NCI-H2029 treated with DMSO at 0.1 percent for 48 hours (cell line): ENCODE results near the gene FUT3.
"Not testable (repeated sequence)": the region's sequence is repeated elsewhere in the genome, so short reads cannot be mapped to it uniquely, and the experiment has no call there.

Experiments used
- DNase-seq: peaks from one replicate; lab custom pipeline; 2025; lab: John Stamatoyannopoulos, UW

The FUT3 gene

DNA sequence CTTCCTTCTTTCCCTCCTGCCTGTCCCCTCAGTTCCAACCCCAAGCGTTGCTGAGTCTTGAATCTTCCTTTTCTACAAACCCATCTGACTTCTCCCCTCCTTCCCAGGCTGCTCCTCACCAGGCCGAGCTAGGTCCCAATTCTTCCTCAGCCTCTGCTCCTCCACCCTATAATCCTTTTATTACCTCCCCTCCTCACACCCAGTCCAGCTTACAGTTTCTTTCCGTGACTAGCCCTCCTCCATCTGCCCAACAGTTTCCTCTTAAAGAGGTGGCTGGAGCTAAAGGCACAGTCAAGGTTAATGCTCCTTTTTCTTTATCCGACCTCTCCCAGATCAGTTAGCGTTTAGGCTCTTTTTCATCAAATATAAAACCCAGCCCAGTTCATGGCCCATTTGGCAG is 2.6 kb downstream of the FUT3 start:
- not testable (repeated sequence) for DNase-seq

DNA sequence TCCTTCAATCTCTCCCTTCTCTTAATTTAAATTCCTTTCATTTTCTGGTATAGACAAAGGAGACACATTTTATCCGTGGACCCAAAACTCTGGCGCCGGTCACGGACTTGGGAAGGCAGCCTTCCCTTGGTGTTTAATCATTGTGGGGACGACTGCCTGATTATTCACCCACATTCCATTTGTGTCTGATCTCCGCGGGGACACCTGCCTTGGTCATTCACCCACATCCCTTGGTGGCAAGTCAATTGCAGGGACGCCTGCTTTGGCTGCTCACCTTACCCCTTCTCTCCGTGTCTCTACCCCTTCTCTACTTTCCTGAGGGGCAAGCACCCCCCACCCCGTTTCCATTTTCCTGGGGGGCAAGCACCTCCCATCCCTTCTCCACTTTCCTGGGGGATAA is 3.4 kb downstream of the FUT3 start:
- not testable (repeated sequence) for DNase-seq

DNA sequence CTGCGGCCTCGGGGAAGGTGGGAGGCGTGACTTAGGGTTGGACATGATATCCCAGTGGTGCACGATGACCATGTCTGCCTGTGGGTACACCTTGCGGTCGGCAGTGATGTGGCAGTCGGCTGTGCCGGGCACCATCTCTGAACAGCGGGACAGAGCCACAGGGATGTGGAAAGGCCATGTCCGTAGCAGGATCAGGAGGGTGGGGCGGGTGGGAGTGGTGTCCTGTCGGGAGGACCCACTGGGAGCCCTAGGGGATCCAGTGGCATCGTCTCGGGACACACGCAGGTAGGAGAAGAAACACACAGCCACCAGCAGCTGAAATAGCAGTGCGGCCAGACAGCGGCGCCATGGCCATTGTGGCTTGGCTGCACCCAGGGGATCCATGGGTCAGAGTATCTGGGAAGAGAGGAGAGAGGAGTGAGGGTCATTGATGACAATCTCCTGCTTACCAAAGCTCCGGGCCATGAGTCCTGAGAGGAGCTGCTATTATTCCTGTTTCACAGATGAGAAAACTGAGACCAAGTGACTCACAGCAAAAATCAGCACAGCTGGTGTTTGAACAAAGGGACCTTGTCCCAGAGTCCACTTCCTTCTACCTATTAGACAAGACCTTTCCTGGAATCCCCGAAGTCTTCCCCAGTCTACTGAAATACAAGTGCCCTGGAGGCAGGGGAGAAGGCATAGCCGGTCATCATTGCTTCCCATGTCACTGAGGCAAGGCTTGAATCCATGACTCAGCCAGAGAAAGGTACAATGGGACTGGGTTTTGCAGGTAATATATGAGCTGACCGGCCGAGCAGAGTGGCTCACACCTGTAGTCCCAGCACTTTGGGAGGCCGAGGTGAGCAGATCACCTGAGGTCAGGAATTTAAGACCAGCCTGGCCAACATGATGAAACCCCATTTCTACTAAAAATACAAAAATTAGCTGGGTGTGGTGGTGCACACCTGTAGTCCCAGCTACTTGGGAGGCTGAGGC is 6.5 kb downstream of the FUT3 start:
- DNase-seq: no peak

DNA sequence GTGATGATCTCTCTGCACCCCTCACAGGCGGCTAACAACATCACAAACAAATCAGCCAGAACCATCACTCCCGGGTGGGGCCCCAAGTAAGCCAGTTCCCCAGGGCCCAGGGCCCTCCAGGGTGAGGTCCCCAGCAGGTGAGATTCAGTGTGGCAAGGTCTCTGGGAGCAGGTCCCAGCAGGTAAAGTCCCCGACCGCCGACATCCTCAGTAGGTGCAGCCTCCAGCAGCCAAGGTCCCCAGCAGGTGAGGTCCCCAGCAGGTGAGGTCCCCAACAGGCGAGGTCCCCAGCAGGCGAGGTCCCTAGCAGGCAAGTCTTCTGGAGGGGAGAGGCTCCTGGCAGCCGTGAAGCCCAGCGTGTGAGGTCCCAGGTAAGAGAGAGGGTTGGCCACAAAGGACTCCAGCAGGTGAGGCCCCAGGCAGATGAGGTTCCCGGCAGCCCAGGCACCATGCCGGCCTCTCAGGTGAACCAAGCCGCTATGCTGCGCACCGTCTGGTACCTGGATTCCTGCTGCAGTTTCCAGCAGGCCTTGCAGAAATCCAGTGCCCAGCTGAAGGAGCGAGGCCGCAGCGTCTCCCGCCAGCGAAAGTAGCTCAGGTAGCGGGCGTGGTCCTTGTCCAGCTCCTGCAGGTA is 7.8 kb downstream of the FUT3 start:
- DNase-seq: no peak

DNA sequence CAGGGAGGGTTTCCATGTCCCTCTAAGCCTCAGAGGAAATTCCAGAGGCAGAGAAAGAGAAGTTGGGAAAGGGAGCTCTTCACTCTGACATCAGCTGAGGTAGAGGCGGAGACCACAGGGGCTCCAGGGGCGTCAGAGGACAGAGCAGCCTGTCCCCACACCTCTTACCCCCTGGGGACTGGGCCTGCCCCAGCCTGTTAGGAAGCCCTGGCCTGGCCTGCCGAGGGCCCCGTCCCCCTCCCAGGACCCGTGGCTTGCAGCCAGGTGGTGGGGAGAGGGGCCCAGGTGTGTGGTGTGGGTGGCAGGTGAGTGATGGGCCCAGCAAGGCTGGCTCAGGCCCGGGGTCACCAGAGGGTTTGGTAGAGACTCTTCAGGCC is 9.5 kb downstream of the FUT3 start:
- DNase-seq: not testable (repeated sequence)

DNA sequence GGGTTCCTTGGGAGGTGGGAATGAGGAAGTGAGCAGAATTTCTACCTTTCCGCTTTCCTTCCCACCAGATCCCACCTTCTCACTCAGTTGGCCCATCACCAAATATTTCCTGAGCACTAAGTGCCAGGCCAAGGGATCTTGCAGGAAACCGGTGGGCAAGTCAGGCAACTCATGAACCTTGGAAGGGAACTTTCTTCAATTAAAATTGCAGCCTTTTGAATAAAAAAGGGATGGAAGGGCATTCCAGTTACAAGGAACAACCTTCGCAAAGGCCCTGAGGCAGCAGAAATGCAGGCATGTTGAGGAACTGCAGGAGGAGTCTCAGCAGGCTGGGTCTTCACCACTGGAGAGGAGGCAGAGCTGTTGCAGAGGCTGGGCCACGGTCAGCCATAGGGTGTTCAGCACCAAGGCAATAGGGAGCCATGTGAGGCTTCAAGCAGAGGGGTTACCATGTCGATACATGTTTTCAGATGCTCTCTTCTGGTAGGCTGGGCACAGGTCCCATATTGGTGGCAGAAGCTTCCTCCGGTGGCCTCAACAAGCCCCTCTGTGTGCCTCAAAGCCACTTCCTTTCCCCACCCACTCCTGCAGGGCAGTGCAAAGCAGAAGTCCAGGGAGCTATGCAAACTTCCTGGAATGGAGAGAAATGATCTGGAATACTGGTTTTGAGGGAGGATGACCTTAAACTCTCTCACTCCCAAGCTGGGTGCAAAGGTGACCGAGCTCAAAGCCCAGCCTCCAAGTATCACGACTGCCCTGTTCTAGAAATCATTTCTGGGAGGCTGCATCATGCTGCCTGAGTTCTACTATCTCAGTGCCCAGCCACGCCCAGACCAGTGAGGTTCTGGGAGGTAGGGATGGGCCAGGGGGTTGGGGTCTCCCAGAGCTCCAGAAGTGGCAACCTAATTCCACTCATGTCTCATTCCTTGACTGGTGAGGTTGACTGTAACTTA is 11.9 kb downstream of the FUT3 start, which contains the start of gene FUT6:
TSS of gene FUT6 (minus strand) at position 638 of the 953 bp plus-strand sequence. CDS start 7,135 bp downstream, outside the sequence.
- no peak for DNase-seq

DNA sequence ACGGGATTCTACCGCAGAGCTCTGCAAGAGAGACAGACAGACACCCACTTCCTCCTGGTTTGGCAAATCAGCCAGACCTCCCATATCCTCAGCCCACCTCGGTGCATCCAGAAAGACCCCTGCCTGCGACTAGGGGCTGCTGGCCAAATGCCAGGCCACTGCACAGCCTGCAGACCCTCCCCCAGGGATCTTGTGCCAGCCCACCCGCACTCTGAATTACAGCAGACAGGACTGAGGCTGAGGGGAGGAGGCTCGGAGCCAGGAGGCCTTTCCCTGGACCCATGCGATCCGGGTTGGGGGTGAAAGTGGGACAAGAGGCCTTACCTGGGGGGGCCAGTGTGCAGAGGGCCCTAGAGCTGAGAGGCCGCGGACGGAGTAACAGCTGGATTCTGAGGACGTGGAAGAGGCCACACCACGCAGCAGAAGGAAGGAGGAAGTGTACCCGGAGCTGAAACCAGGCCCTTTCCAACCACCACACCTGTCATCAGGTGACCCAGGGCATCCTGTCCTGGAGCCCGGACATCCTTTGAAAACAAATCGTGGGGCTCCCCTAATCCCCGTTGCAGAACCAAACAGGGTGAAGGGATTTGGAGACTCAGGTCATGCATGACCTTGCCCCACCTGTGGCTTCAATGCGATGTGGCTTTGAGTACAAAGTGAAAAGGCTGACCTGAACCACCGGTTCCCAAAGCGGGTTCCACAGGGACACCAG is 12.7 kb downstream of the FUT3 start:
- DNase-seq: no peak

DNA sequence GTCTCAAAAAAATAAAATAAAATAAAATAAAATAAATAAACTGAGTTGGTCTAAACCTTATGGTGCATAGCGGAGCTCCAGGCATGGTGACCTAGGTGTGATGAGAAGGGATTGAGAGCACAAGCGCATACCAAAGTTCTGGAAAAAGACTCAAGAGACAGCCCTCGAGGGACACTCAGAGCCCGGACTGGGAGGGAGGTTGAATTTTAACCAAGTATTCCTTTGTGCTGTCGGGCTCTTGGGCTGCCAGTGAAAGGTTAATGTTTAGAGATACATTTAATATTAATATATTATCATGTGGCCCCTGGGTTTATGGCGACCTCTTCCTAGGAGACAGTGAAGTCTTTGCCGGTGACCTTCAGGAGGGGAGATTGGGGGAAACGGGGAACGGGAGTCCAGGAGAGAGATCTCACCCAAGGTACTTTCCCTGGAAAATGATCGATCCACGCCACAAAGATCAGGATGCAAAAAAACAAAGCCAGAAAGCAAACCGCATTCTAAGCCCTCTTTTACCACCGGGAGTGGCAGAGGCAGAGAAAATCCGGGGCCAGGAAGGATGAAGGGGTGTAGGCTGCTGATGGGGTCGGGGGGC is 13.4 kb downstream of the FUT3 start:
- DNase-seq: no peak

DNA sequence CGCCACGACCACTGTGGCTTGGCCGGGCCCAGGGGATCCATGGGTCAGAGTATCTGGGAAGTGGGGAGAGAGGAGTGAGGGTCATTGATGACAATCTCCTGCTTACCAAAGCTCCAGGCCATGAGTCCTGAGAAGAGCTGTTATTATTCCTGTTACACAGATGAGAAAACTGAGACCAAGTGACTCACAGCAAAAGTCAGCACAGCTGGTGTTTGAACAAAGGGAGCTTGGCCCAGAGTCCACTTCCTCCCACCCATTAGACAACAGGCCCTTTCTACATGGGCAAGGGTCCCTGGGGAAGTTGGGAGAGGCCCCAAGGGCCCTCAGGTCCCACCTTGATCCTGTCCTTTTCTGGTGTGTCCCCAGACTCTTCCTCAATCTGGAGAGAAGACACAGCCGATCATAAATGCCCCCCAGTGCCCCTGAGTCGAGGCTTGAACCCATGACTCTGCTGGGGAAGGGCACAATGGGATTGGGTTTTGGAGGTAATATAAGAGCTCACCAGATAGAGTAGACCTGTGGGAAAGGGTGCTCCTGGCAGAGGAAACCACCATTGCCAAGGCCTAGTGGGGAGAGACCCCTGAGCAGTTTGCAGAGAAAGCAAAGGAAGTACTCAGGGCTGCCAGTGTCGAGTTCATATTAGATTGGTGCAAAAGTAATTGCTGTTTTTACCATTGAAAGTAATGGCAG is 18.6 kb downstream of the FUT3 start:
- no peak for DNase-seq

DNA sequence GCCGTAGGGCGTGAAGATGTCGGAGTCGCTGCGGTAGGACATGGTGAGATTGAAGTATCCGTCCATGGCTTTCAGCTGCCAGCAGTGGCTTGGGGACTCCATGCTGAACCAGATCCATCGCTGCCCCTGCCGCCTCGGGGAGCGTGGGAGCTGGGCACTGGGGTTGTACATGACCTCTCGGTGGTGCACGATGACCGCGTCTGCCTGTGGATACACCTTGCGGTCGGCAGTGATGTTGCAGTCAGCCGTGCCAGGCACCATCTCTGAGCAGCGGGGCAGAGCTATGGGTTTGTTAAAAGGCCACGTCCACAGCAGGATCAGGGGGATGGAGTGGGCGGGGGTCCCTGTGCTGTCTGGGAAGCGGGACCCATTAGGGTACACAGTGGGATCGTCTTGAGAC is 19.2 kb downstream of the FUT3 start:
- DNase-seq: no peak

DNA sequence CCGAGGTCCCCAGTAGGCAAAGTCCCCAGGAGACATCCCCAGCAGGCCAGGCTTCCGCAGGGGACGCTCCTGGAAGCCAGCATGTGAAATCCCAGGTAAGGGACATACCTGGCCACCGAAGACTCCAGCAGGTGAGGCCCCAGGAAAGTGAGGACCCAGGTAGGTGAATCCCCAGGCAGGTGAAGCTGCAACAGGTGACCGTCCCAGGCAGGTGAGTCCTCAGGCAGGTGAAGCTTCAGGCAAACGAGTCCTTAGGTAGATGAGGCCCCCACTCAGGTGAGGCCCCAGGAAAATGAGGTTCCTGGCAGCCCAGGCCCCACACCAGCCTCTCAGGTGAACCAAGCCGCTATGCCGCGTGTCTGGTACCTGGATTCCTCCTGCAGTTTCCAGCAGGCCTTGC is 20.1 kb downstream of the FUT3 start:
- no peak for DNase-seq

DNA sequence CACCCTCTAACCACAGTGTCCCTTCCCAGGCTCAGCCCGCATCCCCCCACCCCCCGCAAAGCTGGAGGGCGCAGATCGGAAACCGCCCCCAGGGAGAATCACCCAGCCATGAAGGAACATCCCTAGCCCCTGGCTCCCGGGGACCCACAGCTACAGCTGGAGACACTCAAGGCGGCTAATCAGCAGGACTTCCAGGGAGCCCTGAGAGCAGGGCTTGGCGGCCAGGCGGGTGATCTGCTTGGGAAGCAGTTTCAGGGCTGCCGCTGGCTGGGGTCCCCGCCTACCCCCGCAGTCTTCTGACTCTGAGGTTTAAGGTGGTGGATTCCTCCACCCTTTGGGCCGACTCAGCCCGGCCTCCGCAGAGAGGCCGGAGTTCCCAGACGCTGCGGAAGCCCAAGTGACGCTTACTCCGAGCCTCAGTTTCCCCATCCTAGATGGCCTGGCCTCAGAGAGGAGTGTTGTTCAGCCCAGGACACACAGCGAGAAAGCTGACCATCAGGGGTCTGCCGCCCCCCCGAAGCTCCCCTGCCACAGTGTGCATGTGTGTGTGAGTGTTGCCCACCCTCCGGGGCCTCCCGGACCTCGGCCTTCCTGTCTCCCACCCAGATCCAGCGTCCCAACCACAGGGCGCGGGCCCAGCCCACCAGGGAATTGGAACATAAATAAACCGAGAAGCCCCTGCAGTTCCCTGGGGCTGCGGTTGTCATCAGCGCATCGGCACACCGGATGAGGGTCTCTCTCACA is 21.5 kb downstream of the FUT3 start:
- no peak for DNase-seq

DNA sequence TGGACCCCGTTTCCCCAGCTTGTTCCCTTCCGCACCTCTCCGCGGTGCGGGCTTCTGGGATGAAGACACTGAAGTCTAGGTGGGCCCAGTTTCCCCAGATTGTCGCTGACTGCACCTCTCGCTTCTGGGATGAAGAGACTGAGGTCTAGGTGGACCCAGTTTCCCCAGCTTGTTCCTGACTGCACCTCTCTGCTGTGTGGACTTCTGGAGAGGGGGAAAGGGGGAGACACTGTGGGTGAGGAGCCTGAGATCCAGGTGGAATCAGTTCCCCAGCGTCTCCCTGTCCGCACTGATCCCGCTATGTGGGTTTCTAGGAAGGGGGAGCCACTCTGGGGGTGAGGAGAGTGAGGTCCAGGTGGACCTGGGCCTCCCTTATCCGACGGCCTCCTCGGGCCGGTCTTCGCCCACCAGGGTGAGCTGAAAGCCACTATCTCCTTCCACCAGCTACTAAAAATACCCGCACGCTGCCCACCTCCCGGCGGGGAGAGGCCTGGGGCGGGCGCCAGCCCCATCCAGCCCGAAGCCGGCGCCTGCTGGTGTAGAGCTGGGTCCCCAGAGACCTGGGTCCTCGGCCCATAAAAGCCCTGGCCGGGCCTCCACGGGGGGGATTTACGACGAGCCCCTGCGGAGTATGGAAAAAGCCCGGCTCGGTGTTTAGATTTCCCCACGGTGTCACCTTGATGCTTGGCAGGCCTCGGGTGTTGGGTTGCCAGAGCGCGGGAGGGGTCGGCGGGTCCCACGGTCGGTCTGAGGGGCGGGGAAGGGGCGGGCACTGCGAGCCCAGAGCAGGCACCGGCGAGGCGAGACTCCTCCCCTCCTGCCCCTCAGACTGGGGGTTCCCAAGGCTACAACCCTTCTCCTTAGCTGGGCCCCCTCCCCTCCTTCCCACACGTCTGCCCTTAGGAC is 22.3 kb downstream of the FUT3 start:
- DNase-seq: no peak

DNA sequence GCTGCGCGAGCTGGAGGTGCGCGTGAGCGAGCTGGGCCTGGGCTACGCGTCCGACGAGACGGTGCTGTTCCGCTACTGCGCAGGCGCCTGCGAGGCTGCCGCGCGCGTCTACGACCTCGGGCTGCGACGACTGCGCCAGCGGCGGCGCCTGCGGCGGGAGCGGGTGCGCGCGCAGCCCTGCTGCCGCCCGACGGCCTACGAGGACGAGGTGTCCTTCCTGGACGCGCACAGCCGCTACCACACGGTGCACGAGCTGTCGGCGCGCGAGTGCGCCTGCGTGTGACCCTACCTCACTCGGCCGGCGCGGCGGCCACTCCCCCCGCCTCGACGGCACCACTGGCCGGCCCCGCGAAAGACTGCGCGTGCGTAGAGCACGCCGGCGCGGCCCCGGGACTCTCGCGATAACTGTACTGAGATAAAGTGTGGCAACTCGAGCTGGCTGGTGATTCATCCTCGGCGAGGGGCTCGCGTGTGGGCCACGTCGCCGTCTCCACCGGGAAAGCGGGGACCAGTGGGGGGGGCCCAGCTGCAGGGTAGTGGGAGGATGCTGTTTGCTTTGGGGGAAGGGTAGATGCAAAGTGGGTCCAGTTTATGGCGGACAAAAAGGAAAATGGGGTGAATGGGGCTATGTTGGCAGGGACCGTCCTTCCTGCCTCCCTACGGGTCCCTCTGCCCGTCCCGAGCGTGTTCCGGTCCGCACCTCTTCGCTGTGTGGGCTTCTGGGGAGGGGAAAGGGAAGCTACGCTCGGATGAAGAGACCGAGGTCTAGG is 23.2 kb downstream of the FUT3 start:
- peak; percentile 80 for DNase-seq

DNA sequence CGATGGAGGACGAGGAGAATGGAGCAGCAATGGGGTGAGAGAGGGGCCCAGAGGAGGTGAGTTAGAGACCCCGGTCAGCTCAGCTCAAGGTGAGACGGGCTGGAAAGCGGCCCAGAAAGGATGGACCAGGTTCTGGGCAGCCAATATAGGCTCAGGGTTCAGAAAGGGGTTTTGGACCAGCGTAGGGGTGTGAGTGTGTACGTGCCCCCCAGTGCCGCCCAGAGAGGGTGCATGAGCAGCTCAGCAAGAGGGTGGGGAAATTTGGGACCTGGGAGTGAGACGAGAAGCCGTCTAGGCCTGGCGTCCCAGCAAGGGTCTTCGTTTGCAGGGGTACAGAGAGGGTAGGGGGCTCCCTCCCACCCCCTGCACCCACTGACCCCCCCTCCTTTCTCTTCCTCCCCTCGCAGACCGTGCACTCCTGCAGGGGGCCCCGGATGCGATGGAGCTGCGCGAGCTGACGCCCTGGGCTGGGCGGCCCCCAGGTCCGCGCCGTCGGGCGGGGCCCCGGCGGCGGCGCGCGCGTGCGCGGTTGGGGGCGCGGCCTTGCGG is 23.8 kb downstream of the FUT3 start:
- no peak for DNase-seq

DNA sequence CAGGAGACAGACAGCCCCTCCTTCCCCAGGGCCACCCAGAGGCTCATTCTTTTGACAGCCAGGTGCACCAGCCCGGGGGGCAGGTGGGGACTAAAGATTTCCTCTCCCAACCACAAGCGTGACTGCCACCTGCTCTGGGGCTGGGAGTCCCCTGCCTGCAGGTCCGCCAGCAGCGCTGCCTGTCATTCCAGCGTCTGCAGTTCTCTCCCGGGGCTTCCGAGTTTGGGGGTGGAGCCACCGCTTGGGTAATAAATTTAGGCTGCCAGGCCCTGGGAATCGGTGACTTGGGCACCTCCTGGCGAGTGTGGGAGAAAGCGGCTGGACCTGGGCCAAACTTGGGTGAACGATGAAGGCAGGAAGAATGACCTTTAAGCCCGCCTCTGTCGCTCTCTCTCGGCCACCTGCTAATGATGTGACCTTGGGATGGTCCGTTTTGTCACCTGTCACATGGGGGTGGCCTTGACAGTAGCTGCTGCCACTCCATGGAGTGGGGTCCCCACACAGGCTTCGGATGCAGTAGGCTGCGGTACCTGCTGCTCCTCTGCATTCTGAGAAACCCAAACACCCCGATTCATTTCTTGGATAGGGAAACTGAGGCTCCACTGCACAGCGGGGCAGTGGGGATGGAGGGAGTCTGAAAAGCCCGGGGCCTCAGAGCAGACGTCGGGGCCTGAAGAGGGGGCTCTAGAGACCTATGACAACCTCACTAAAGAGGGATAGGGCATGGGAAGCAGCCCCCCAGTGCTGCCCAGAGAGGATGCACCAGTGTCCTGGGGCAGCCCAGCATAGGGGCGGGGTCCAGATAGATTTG is 24.5 kb downstream of the FUT3 start:
- peak; percentile 77 for DNase-seq

DNA sequence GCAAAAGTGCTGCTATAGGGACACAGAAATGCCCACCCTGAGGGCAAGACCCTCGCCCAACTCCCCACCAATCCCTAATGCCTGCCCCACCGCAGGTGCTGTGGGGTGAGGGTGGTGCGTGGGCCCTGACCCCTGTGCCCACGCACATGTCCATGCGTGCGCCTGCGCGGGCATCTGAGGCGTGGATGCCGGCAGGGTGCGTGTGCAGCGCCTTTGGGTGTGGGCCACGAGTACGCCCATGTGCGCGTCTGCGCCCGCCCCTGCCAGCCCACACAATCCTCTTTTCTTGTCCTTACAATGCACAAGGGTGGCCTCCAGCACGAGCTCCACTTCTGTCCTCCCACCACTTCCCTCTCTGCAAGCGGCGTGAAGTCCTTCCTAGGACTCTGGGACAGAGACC is 26.1 kb downstream of the FUT3 start:
- DNase-seq: no peak
